ENCODE results near the gene YIPF5.

DNA sequence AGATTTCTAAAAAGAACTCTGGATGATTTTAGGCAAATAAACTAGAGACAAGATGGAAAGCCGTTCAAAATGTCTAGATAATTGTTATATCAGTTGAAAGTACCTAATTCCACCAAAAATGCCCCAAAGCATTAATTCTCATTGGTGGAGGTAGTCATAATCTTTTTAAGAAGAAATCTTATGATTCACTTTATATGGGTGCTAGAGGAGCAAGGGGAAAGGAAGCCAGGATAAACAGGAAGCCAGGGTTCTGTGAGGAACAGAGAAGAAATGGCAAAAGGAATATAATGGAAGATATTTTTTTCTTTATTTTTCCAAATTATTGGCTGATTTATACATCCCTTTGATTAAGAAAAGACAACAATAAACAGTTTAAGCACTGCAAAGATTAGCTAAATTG is 7.8 kb downstream of the YIPF5 start:
- no peak for TF ChIP-seq CTCF (IDR thresholded peaks at IDR 0.05)
- TF ChIP-seq POLR2AphosphoS5 (IDR thresholded peaks at IDR 0.05): no peak
- no peak for TF ChIP-seq POLR2A (IDR thresholded peaks at IDR 0.05)
